A673 (cell line): Measurements from ENCODE around the gene XYLT1.

Experiments
- EZH2 ChIP-seq: fragments of 200-600 bp; sonication (generic); IDR thresholded peaks from 2 replicates; pipeline ENCODE4 v1.6.1; 2017; ENCODE audit warnings: borderline replicate concordance, low read depth, mild to moderate bottlenecking, mixed read lengths, antibody characterized with exemption, low read length; ENCODE audit not compliant: poor library complexity, severe bottlenecking
- TF ChIP-seq, protein P1 (sequence below): fragments of 300-800, 200-600 bp; sonication (generic); conservative IDR thresholded peaks from 2 replicates; pipeline ENCODE4 v1.5.1; 2017; ENCODE audit warnings: low read depth, mild to moderate bottlenecking, antibody characterized with exemption, low read length, moderate library complexity, mixed read lengths

DNA sequence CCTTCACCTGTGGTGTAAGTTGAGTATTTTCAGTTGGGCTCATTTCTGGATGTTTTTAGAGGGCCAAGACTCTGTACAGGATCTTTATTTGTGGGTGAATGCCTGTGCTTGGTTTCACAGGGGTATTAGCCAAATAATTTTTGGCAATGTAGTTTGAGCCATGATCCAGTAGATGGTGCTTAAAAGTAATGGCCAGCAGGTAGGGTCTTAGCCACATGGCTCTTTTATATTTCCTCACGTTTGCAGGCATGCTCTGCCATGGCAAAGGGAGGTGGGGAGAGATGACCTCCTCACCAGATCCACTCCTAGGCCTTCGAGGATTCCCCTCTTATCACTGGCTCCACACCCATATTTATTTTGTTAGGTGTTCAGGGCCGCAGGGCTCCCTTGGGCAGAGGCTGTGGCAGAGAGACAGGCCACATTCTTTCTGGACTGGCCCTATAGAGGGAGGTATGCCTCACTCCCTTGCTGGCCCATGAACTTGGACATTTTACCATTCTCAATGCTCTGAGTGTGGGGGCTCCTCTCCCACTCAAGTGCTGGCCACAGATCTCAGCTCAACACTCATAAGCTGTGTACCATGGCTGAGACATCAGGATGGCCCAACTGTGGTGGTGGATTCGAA, 417.1 kb downstream of the XYLT1 start:
- TF ChIP-seq, protein P1, sequence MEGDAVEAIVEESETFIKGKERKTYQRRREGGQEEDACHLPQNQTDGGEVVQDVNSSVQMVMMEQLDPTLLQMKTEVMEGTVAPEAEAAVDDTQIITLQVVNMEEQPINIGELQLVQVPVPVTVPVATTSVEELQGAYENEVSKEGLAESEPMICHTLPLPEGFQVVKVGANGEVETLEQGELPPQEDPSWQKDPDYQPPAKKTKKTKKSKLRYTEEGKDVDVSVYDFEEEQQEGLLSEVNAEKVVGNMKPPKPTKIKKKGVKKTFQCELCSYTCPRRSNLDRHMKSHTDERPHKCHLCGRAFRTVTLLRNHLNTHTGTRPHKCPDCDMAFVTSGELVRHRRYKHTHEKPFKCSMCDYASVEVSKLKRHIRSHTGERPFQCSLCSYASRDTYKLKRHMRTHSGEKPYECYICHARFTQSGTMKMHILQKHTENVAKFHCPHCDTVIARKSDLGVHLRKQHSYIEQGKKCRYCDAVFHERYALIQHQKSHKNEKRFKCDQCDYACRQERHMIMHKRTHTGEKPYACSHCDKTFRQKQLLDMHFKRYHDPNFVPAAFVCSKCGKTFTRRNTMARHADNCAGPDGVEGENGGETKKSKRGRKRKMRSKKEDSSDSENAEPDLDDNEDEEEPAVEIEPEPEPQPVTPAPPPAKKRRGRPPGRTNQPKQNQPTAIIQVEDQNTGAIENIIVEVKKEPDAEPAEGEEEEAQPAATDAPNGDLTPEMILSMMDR = no peak
- TF ChIP-seq EZH2 = no peak
